ENCODE measurements around the gene TMEM191B.
"Not testable (repeated sequence)": the region's sequence is repeated elsewhere in the genome, so short reads cannot be mapped to it uniquely, and the experiment has no call there.

The TMEM191B gene

GRCh38 chr22:18558939-18559338, 31.3 kb downstream of the TMEM191B start:
- not testable (repeated sequence) for DNase-seq

- not testable (repeated sequence) for DNase-seq
Measured at GRCh38 chr22:18560099-18560974, 32.7 kb downstream of the TMEM191B start.

GRCh38 chr22:18570509-18571246, 43.1 kb downstream of the TMEM191B start:
- DNase-seq = not testable (repeated sequence)

- not testable (repeated sequence) for DNase-seq
Measured at GRCh38 chr22:18573483-18574164, 46.0 kb downstream of the TMEM191B start.

GRCh38 chr22:18574555-18574954, 47.0 kb downstream of the TMEM191B start:
- not testable (repeated sequence) for DNase-seq

- not testable (repeated sequence) for DNase-seq
Measured at GRCh38 chr22:18575686-18576085, 48.1 kb downstream of the TMEM191B start.

GRCh38 chr22:18577090-18577818, 49.7 kb downstream of the TMEM191B start:
- DNase-seq = not testable (repeated sequence)

- not testable (repeated sequence) for DNase-seq
Measured at GRCh38 chr22:18577847-18578246, 50.2 kb downstream of the TMEM191B start.
